ENCODE measurements around the gene ZDHHC16.

DNA sequence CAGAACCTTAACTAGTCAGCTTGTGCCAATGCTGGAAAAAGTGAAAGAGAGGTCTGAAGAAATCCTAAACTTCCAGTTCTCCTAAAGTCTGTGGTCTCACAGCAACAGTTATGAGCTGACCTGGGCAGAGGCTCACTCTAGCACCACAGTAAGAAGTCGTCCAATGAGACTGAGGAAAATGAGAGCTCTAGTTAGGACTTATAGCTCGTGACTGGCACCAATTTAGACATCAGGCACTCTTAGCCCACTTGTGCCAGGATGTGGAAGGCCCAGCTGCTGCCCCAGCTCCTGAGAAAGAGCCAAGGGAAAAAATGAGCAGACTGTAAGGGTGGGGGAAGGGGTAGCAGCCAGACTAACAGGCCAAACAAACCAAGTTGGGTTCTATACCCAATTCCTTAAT, 44.6 kb downstream of the ZDHHC16 start:
- TF ChIP-seq, protein P1, sequence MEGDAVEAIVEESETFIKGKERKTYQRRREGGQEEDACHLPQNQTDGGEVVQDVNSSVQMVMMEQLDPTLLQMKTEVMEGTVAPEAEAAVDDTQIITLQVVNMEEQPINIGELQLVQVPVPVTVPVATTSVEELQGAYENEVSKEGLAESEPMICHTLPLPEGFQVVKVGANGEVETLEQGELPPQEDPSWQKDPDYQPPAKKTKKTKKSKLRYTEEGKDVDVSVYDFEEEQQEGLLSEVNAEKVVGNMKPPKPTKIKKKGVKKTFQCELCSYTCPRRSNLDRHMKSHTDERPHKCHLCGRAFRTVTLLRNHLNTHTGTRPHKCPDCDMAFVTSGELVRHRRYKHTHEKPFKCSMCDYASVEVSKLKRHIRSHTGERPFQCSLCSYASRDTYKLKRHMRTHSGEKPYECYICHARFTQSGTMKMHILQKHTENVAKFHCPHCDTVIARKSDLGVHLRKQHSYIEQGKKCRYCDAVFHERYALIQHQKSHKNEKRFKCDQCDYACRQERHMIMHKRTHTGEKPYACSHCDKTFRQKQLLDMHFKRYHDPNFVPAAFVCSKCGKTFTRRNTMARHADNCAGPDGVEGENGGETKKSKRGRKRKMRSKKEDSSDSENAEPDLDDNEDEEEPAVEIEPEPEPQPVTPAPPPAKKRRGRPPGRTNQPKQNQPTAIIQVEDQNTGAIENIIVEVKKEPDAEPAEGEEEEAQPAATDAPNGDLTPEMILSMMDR (IDR thresholded peaks at IDR 0.05) = no peak
- TF ChIP-seq POLR2A (IDR thresholded peaks at IDR 0.05) = no peak

All from ovary (tissue), 3 donors.